AG04449 (cell line): ENCODE results near the gene TP53AIP1.

Experiments
- CTCF ChIA-PET: fragments of 350-600 bp; formaldehyde crosslinking; extraction: SDS; loops from one replicate; lab custom pipeline; 2021; ENCODE audit warnings: antibody characterized with exemption; lab: Yijun Ruan, JAX
- POLR2A ChIA-PET: fragments of 400-600, 350-600 bp; formaldehyde crosslinking; extraction: SDS; loops from one replicate; lab custom pipeline; 2020; ENCODE audit warnings: antibody characterized with exemption, inconsistent platforms; lab: Yijun Ruan, JAX
- DNase-seq: peaks from one replicate; pipeline ENCODE4 v3.0.0-alpha.2; 2010; ENCODE audit warnings: low read depth, low spot score
- H3K4me3 ChIP-seq: 2 replicates; pipeline ENCODE4 v1.5.1; 2011; ENCODE audit warnings: low read depth, mild to moderate bottlenecking, control low read depth, low read length
- CTCF ChIP-seq: IDR thresholded peaks from one replicate; pipeline ENCODE4 v1.5.1; 2011; ENCODE audit warnings: mild to moderate bottlenecking, moderate library complexity, low read length, control low read depth, inconsistent platforms; ENCODE audit not compliant: insufficient read depth; ENCODE audit errors: missing control alignments

Gene TP53AIP1

GRCh38 chr11:128907585-128907984 lies 35.1 kb downstream of the TP53AIP1 start:
- no peak for DNase-seq
- ChIA-PET CTCF (interaction anchor here (1.1 to 5.2 kb wide), 7 partner anchors 10 to 77 kb away, joined by 3 to 50 read pairs (median 12); no protein-coding TSS in a partner anchor), POLR2A (no interaction called here)

GRCh38 chr11:128906185-128907050 lies 36.3 kb downstream of the TP53AIP1 start:
- H3K4me3 ChIP-seq: peak overlapping the region; percentile 60
- no peak for TF ChIP-seq CTCF
- DNase-seq: no peak
- POLR2A ChIA-PET: interaction anchor here (0.5 kb wide), 1 partner anchor 1164 kb away, joined by 3 read pairs; no protein-coding TSS in a partner anchor
- CTCF ChIA-PET: interaction anchor here (0.9 to 5.2 kb wide), 17 partner anchors 9 to 749 kb away, joined by 3 to 50 read pairs (median 5); partner anchors contain the start of gene KCNJ5

More at GRCh38 chr11:128907585-128907984, 35.1 kb downstream of the TP53AIP1 start:
- no peak for TF ChIP-seq CTCF
- no peak overlapping the region for H3K4me3 ChIP-seq

GRCh38 chr11:128905345-128906184 lies 37.1 kb downstream of the TP53AIP1 start:
- POLR2A ChIA-PET: interaction anchor here (0.5 kb wide), 1 partner anchor 1165 kb away, joined by 3 read pairs; no protein-coding TSS in a partner anchor
- TF ChIP-seq CTCF: peak; percentile 29
- CTCF ChIA-PET: interaction anchor here (0.9 to 5.2 kb wide), 19 partner anchors 9 to 748 kb away, joined by 3 to 50 read pairs (median 5); partner anchors contain the start of gene KCNJ5
- DNase-seq: no peak
- H3K4me3 ChIP-seq: peak overlapping the region; percentile 60

GRCh38 chr11:128904656-128905344 lies 37.9 kb downstream of the TP53AIP1 start:
- TF ChIP-seq CTCF: no peak
- CTCF ChIA-PET: interaction anchor here (1.1 to 4.4 kb wide), 10 partner anchors 10 to 747 kb away, joined by 3 to 44 read pairs (median 6); partner anchors contain the start of gene KCNJ5
- no peak for DNase-seq
- H3K4me3 ChIP-seq: peak overlapping the region; percentile 60
- POLR2A ChIA-PET: no interaction called here

- POLR2A ChIA-PET: no interaction called here
- no peak overlapping the region for H3K4me3 ChIP-seq
- CTCF ChIA-PET: interaction anchor here (1.1 to 4.4 kb wide), 6 partner anchors 9 to 732 kb away, joined by 3 to 44 read pairs (median 8); partner anchors contain the start of gene KCNJ5
- TF ChIP-seq CTCF: no peak
- DNase-seq: no peak
Measured at GRCh38 chr11:128904303-128904655, 38.4 kb downstream of the TP53AIP1 start.
